GM18507 (cell line): ENCODE results near the gene FSD1L.

Source experiments
- DNase-seq: peaks from one replicate; pipeline ENCODE4 v3.0.0; 2011; ENCODE audit warnings: low read depth; ENCODE audit not compliant: insufficient read length; ENCODE audit errors: extremely low spot score
- FAIRE-seq: peaks from 2 replicates; lab custom pipeline; 2011; peaks lifted over from hg19 to GRCh38; lab: Jason Lieb, UNC

FSD1L gene

DNA sequence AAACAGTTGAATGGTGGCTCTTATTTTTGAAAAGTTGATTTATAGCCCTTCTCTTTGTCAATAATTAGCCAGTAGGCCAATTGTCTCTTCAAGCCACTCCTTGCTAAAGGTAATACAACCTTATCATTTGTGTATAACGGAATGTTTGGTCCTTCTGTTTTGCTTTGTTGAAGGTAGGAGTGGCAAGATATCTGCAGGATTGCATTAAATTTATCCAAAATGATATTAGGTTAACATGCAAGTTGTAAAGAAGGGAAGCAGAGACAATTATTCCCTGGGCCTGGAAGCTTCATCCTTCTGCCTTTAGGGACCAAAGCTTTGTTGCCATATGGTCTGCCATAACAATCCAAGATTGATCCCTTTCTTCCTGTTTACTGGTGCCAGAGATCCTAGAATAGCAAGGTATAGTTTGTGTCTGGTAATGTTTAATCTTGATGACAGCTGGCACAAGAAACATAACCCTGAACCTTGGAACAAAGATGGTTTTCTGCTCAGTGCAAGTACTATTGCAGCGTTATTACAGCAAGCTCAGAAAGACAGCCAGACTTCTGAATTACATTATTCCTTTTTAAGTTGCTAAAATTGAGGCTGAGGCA, 15.5 kb upstream of the FSD1L start:
- FAIRE-seq (no peak), DNase-seq (no peak)

- no peak for DNase-seq
- FAIRE-seq: no peak
Observed at GRCh38 chr9:105435453-105435852, 12.4 kb upstream of the FSD1L start.

DNA sequence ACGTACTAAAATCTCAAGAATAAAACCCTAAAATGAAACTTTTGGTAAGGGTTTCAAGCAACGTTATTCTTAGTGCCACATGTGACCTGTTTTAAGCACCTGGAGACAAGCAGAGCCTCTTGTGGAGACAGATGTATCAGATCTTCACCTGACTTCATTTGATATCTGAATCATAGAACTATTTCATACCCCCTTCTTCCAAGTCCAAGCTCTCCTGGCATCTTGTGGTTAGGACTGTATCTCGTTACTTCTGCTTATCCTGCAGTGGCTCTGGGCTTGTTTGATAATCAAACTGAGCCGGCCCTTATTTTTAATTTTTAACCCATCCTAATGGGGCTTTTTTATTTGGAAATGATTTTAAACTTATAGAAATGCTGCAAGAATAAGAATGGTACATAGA, 11.1 kb upstream of the FSD1L start:
- DNase-seq (no peak), FAIRE-seq (no peak)

DNA sequence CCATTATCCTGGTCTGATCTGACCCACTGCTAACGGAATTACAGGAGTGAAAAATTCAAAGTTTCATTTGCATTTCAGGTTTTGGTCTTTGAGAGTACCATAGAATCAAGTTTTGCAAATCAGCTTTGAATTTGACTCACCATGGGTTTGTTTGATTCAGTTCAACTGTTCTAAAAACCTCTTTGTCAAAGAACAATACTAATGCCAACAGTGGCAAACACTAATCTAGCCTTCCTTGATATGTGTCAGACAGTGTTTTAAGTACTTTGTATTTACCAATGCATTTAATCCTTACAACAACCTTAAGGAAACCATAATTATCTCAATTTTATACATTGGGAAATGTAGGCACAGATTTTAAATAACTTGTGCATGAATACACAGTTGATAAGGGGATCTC, 10.1 kb upstream of the FSD1L start:
- no peak for FAIRE-seq
- DNase-seq: no peak

DNA sequence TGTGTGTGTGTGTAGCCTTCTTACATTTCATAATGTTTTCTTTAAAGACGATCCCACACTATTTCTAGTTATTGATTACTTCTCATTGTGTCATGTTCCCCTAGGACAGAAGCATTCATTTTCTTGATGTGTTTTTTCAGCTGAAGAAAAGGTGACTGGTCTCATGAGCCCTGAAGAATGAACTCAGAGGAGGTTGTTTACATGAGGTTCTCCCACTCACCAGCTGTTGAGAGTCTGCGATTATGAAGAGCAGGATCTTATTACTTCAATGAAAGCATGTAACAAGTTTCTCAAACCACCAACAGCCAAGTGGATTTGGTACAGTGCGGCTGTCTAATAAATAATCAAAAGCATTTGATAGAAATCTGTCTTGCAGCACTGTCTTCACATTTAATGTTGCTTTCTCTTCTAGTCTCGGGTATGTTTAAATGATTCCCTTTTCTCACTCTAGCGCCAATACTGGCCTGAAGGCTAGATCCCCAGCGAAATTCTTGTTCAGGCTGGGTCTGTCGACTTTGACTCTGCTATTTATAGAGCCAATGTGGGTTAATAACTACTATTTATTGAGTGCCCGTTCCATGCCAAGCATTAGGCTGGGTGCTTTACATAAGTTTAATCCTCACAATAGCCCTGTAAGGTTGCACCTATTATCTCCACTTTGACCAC, 9.6 kb upstream of the FSD1L start:
- DNase-seq: no peak
- no peak for FAIRE-seq

GRCh38 chr9:105439428-105439827, 8.4 kb upstream of the FSD1L start:
- FAIRE-seq: no peak
- no peak for DNase-seq

GRCh38 chr9:105441616-105442160, 6.1 kb upstream of the FSD1L start:
- FAIRE-seq: no peak
- no peak for DNase-seq

DNA sequence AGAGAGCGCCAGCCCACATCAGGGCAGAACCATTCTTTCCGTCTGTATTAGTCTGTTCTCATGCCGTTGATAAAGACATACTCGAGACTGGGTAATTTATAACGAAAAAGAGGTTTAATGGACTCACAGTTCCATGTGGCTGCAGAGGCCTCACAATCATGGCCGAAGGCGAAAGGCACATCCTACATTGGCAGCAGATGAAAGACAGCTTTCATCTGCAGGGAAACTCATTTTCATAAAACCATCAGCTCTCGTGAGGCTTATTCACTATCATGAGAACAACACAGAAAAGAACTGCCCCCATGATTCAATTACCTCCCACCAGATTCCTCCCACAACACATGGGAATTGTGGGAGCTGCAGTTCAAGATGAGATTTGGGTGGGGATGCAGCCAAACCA, 4.7 kb upstream of the FSD1L start:
- FAIRE-seq: no peak
- DNase-seq: no peak

- FAIRE-seq (no peak), DNase-seq (no peak)
Observed at GRCh38 chr9:105444130-105444529, 3.7 kb upstream of the FSD1L start.

GRCh38 chr9:105445203-105445881, 2.5 kb upstream of the FSD1L start:
- FAIRE-seq: no peak
- no peak for DNase-seq

DNA sequence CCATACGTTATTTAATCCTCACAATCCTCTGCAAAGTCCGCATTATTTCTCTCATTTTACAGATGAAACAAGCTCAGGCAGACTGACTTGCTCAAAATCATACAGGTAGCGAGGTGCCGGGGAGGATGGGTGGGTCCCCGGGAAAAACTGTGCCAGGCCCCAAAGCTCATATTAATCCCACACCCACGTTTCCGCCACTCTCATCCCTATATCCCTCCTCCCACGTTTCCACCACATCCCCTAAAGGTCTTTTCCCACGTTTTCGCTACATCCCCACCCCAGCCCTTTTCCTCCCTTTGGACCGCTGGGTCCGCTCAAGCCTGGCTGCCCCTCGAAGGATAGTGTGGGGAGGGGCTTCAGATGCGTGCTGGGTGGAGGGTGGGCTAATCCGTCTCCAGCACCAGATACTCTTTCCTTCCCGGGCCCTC, 434 bp upstream of the FSD1L start:
- no peak for DNase-seq
- no peak for FAIRE-seq

- DNase-seq (no peak), FAIRE-seq (no peak)
Observed at GRCh38 chr9:105449081-105449480, 1.2 kb downstream of the FSD1L start.

DNA sequence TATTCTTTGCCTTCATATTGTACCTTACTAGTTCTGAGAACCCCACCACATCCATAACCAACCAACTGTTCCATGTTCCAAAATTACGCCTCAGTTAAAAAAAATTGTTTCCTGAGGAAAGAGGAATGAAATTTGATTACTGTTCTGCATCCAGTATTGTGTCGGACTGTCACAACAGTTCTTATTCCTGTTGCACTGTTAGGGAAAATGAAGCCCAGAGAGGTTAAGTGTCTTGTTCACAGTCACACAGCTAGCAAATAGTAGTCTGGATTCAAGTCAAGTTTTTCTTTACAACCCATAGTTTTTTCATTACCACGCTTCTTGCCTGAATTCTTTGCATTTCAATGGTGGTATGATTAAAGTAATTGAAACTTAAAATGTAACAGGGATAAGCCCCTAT, 4.4 kb downstream of the FSD1L start:
- DNase-seq (no peak), FAIRE-seq (no peak)

DNA sequence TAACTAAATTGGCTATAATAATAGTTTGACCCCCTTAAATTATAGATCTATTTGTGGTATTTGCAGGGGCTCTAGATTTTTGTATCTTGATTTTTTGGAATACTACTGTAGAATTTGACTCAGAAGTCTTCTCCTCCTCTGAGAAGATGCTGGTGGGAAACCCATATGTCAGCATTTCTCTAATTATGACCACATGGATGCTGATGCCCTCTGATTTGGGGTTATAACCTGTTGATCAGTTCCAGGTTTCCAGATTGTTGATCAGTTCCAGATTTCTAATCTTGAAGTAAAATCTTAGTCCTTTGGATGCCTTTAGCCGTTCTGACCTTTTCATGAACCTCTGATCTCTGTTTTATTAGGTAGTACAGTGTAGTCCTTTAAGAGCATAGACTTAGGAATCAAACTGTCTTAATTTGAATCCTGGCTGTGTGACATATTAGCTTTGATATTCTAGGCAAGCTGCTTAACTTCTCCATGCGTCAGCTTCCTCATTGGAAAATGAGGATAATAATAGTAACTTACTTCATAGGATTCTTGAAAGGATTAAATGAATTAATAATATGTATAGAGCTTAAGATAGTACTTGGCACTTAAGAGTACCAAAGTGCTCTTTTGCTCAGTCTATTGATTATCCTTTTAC, 8.1 kb downstream of the FSD1L start:
- FAIRE-seq (no peak), DNase-seq (no peak)

- FAIRE-seq (no peak), DNase-seq (no peak)
Observed at GRCh38 chr9:105457560-105458294, 9.9 kb downstream of the FSD1L start.

GRCh38 chr9:105458404-105458803, 10.6 kb downstream of the FSD1L start:
- FAIRE-seq (no peak), DNase-seq (no peak)

DNA sequence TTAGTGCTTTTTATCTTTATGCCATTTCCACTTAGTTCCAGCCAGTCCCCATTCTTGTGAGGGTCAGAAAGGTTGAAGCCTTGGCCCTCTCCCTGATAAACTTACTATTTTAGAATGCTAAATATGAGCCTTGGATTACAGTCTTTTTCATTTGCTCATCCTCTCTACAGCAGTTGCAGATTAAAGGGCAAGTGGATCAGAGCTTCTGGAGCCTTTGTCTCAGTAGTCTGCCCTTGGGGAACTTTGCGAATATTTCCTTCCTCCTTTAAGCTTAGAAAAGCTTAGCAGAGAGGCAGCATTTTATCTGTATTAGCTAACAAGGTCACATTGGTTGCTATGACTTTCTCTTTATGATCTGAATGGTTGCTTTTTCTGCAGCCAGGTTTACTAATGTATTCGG, 11.5 kb downstream of the FSD1L start:
- no peak for FAIRE-seq
- no peak for DNase-seq

DNA sequence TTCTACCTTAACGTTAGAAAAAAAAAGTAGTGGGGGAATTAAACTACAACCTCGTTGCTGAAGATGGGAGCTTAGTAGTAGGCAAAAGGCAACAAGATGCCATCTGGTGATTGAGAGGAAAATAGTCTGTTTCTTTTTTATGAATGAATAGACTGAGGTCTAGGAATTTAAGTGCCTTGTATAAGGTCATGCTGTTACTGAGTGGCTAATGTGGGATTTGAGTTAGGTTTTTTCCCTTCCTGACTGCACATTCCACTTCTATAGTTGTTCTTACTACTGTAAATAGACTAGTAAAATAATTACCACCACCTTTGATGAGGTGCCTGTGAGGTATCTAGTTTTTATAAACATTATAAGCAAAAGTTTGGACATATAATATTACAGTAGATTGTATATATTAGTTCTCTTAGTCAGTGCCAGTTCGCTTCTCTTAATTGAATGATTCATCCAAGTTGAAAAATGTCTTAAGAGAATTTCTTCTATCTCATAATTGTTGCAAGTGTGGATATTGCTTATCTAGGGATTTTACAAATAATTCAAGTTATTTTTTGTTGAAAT, 19.1 kb downstream of the FSD1L start:
- DNase-seq: no peak
- no peak for FAIRE-seq

DNA sequence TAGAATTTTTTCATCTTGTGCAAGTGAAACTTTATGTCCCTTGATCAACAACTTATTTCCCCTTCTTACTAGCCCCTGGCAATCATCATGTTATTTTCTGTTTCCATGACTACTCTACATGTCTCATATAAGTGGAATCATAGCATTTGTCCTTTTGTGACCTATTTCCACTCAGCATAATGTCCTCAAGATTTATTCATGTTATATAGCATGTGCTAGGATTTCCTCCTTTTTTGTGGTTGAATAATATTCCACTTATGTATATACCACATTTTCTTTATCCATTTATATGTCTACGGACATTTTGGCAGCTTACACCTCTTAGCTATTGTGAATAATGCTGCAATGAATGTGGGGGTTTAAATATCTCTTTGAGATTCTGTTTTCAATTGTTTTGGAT, 21.0 kb downstream of the FSD1L start:
- DNase-seq (no peak), FAIRE-seq (no peak)
